22Rv1 (cell line): ENCODE results near the gene PAPOLA.

ENCODE experiments used
- ZFX ChIP-seq: fragments of 450-650 bp; IDR thresholded peaks from 2 replicates; pipeline ENCODE4 v1.6.1; 2017; ENCODE audit warnings: antibody characterized with exemption, borderline replicate concordance
- TF ChIP-seq, protein P1 (sequence below): fragments of 450-650 bp; IDR thresholded peaks from 2 replicates; pipeline ENCODE4 v1.5.1; 2017; ENCODE audit warnings: mild to moderate bottlenecking

DNA sequence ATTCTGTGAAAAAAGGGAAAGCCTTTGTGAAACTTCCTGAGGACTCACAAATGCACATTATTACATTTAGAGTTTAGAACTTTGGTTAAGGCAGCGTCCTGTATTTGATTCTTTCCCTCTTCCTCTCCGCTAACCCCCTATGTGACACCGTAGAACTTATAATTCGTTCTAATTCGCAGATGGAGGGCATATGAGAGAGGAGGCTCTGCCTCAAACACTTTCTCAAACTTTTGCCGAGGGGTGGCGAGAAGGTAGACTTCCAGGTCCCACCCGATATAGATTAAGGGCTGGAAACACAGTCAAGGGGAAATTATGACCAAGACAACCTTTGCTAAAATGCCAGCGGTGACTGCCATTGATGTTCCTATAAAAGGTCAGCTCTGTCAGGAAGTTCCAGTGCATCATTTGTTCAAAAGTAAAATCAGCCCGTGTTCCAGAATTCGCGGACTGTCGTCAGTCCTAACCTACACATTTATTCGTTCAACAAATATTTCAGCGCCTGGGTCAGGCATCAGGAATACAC lies 904 bp upstream of the PAPOLA start:
- TF ChIP-seq, protein P1, sequence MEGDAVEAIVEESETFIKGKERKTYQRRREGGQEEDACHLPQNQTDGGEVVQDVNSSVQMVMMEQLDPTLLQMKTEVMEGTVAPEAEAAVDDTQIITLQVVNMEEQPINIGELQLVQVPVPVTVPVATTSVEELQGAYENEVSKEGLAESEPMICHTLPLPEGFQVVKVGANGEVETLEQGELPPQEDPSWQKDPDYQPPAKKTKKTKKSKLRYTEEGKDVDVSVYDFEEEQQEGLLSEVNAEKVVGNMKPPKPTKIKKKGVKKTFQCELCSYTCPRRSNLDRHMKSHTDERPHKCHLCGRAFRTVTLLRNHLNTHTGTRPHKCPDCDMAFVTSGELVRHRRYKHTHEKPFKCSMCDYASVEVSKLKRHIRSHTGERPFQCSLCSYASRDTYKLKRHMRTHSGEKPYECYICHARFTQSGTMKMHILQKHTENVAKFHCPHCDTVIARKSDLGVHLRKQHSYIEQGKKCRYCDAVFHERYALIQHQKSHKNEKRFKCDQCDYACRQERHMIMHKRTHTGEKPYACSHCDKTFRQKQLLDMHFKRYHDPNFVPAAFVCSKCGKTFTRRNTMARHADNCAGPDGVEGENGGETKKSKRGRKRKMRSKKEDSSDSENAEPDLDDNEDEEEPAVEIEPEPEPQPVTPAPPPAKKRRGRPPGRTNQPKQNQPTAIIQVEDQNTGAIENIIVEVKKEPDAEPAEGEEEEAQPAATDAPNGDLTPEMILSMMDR, result no peak
- TF ChIP-seq ZFX, result no peak
